ENCODE measurements around the gene BAZ2A. TPM values are rescaled to one million over a fixed set of nuclear protein-coding genes. Genes with fewer than 3 reads are reported as not detected.
"Not testable (repeated sequence)": the region's sequence is repeated elsewhere in the genome, so short reads cannot be mapped to it uniquely, and the experiment has no call there.

BAZ2A gene
- total RNA-seq, 1 donor from 2014 or later, result 101 TPM

- intact Hi-C loops (cut with micrococcal nuclease), result no loop called here
These were observed 30.3 kb downstream of the BAZ2A start for GRCh38 chr12:56599797-56600196.

GRCh38 chr12:56599041-56599440 lies 31.1 kb downstream of the BAZ2A start:
- intact Hi-C loops (cut with micrococcal nuclease), result no loop called here

GRCh38 chr12:56596815-56597214 lies 33.3 kb downstream of the BAZ2A start:
- intact Hi-C loops (cut with micrococcal nuclease), result no loop called here

- intact Hi-C loops (cut with micrococcal nuclease), result loop anchor here (1.0 to 5.0 kb wide), 3 partner anchors 21 to 97 kb away; no protein-coding TSS in a partner anchor
These were observed 36.1 kb downstream of the BAZ2A start for GRCh38 chr12:56593909-56594621.

GRCh38 chr12:56591961-56592360 lies 38.2 kb downstream of the BAZ2A start:
- intact Hi-C loops (cut with micrococcal nuclease), result loop anchor here (5.0 kb wide), 1 partner anchor 95 kb away; no protein-coding TSS in a partner anchor

- intact Hi-C loops (cut with micrococcal nuclease), result loop anchor here (5.0 kb wide), 1 partner anchor 94 kb away; no protein-coding TSS in a partner anchor
These were observed 39.0 kb downstream of the BAZ2A start for GRCh38 chr12:56591126-56591525.

- intact Hi-C loops (cut with micrococcal nuclease), result loop anchor here (5.0 kb wide), 1 partner anchor 93 kb away; no protein-coding TSS in a partner anchor
These were observed 39.8 kb downstream of the BAZ2A start for GRCh38 chr12:56590237-56590830.

GRCh38 chr12:56589783-56590182 lies 40.3 kb downstream of the BAZ2A start:
- intact Hi-C loops (cut with micrococcal nuclease), result loop anchor here (5.0 kb wide), 1 partner anchor 92 kb away; no protein-coding TSS in a partner anchor

- intact Hi-C loops (cut with micrococcal nuclease), result no loop called here
These were observed 45.0 kb downstream of the BAZ2A start for GRCh38 chr12:56585098-56585497.

- intact Hi-C loops (cut with micrococcal nuclease), result no loop called here
These were observed 48.5 kb downstream of the BAZ2A start for GRCh38 chr12:56581418-56582145.

GRCh38 chr12:56578983-56579546 lies 51.1 kb downstream of the BAZ2A start:
- intact Hi-C loops (cut with micrococcal nuclease), result no loop called here

- intact Hi-C loops (cut with micrococcal nuclease), result not testable (repeated sequence)
These were observed 52.9 kb downstream of the BAZ2A start for GRCh38 chr12:56577248-56577647.

- intact Hi-C loops (cut with micrococcal nuclease), result no loop called here
These were observed 55.9 kb downstream of the BAZ2A start for GRCh38 chr12:56574210-56574609.

GRCh38 chr12:56572288-56572687 lies 57.8 kb downstream of the BAZ2A start:
- intact Hi-C loops (cut with micrococcal nuclease), result loop anchor here (2.0 kb wide), 1 partner anchor 51 kb away; the partner anchor contains the start of gene RBMS2

GRCh38 chr12:56571121-56571520 lies 59.0 kb downstream of the BAZ2A start:
- intact Hi-C loops (cut with micrococcal nuclease), result no loop called here

- intact Hi-C loops (cut with micrococcal nuclease), result no loop called here
These were observed 62.0 kb downstream of the BAZ2A start for GRCh38 chr12:56568146-56568545.

- intact Hi-C loops (cut with micrococcal nuclease), result no loop called here
These were observed 64.5 kb downstream of the BAZ2A start for GRCh38 chr12:56565510-56566101.

GRCh38 chr12:56551070-56551469 lies 79.1 kb downstream of the BAZ2A start:
- intact Hi-C loops (cut with micrococcal nuclease), result no loop called here

GRCh38 chr12:56546680-56547079 lies 83.4 kb downstream of the BAZ2A start:
- intact Hi-C loops (cut with micrococcal nuclease), result no loop called here

All from T-helper 2 cell treated with Interferon-gamma antibody and Interleukin-4, amounts not matched to agents 100 ng/mL and 5 ng/mL, for 36 hours (primary cell).